SK-MEL-5 (cell line): Measurements from ENCODE around the gene ARHGAP8. TPM values are rescaled to one million over a fixed set of nuclear protein-coding genes. Genes with fewer than 3 reads are reported as not detected.

Experiments used
- DNase-seq: peaks from one replicate; pipeline ENCODE4 v3.0.0-alpha.2; 2016; ENCODE audit warnings: low read depth, low spot score
- in situ Hi-C: cut with HindIII; loops from 2 replicates; pipeline ENCODE4 v1.10.0; 2016; ENCODE audit warnings: low sequenced_read_pairs, high pct_unique_total_duplicates, low pct_unique_long_range_greater_than_20kb
- total RNA-seq: library from RNA; depleted of rRNA; stranded (reverse); fragments of >200 nt; shearing (Covaris generic); gene quantifications from 2 replicates; pipeline ENCODE4 v1.2.3, GENCODE V29; 2014

ARHGAP8 gene
- total RNA-seq, 1 experiment from 2014 or later = 0.87 TPM

DNA sequence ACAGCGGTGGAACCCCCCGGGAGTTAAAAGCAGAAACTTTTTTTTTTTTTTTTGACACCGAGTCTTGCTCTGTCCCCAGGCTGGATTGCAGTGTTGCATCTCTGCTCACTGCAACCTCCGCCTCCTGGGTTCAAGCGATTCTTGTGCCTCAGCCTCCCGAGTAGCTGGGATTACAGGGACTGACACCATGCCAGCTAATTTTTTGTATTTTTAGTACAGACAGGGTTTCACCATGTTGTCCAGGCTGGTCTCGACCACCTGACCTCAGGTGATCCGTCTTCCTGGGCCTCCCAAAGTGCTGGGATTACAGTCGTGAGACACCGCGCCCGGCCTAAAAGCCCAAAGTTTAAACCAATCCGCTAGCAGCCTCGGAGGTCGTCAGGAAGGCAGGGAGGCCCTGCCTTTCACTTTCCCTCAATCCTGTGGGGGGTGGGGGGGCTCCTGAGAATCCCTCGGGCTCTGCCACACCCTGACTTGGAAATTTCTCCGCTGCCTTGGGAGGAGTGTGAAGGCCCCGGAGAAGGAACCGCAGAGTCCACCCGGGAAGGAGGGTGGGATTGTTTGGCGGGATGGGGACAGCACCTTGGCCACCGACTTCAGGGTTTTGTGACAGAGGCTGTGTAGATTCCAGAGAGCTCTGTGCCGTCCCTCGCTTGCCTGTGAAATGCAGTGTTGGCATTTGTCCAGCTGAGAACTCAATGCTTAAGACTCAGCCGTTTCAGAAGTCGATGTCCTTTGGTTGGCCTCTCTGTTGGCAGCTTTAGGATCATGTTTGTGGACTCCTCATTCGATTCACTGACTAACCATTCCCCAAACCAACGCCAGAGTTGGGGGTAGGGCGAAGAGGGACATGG, 1.0 kb downstream of the ARHGAP8 start:
- DNase-seq = no peak
- in situ Hi-C loops = no loop called here

GRCh38 chr22:44754998-44755397, 2.6 kb downstream of the ARHGAP8 start:
- in situ Hi-C loops = no loop called here
- no peak for DNase-seq

DNA sequence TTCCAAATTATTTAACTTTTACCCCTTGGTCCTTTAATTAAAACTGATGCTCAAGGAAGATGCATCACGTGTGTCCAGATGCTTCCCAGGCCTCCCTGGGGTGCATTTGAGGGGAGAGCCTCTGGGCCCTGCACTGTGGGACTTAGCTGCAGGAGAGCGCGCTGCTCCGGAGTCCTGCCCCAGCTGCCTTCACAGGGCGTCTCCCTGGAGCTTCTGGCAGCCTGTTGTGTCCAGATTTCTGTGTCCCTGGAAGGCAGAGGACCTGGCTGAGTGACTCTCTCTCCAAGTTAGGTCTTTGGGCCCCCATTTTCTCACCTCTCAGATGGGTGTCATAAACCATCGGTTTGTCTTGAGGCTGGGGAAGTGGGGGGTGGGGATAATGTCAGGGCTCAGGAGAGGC, 3.0 kb downstream of the ARHGAP8 start:
- in situ Hi-C loops = no loop called here
- DNase-seq = no peak

- in situ Hi-C loops = no loop called here
Observed at GRCh38 chr22:44755956-44756361, 3.6 kb downstream of the ARHGAP8 start.

GRCh38 chr22:44758344-44758973, 6.1 kb downstream of the ARHGAP8 start:
- in situ Hi-C loops = no loop called here
- no peak for DNase-seq

More at GRCh38 chr22:44755956-44756361, 3.6 kb downstream of the ARHGAP8 start:
- no peak for DNase-seq

DNA sequence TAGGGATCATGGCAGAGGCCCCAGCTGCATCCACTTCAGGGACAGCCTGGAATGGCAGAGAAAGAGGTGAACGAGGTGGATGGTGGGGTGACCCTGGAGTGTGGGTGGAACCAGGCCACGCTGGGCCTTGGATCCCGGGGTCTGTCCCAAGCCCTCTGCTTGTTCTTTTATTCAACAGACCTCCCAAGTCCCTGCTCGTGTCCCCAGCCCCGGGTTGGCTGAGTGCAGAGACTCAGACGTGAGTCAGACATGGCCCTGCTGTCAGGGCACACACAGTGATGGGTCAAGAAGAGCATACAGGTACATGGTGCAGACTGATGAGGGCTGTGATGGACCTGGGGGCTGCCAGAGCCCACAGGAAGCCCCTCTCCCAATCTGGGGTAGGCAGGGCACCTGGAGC, 6.6 kb downstream of the ARHGAP8 start:
- DNase-seq = no peak

GRCh38 chr22:44759430-44760310, 7.3 kb downstream of the ARHGAP8 start:
- DNase-seq = no peak
- in situ Hi-C loops = no loop called here

More for the DNA sequence above, 6.6 kb downstream of the ARHGAP8 start:
- in situ Hi-C loops = no loop called here

GRCh38 chr22:44760476-44760875, 8.1 kb downstream of the ARHGAP8 start:
- in situ Hi-C loops = no loop called here
- no peak for DNase-seq

DNA sequence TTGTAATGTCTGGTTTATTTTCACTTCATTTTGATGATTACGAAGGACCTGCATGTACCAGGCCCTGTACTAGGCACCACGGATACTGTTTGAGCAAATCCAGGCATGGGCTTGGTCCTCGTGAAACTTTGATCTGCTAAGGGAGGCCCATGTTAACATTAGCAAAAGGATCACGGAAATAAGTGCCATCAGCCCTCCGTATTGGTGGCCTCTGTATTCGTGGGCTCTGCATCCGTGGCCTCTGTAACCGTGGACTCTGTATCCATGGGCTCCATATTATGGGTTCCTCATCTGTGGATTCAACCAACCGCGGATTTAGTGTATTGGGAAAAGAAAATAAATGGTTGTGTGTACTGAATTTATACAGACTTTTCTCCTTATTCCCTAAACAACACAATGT, 8.7 kb downstream of the ARHGAP8 start:
- in situ Hi-C loops = no loop called here
- no peak for DNase-seq

- no peak for DNase-seq
- in situ Hi-C loops = no loop called here
Observed at GRCh38 chr22:44764373-44764772, 12.0 kb downstream of the ARHGAP8 start.

GRCh38 chr22:44764974-44765373, 12.6 kb downstream of the ARHGAP8 start:
- in situ Hi-C loops = no loop called here
- DNase-seq = no peak

DNA sequence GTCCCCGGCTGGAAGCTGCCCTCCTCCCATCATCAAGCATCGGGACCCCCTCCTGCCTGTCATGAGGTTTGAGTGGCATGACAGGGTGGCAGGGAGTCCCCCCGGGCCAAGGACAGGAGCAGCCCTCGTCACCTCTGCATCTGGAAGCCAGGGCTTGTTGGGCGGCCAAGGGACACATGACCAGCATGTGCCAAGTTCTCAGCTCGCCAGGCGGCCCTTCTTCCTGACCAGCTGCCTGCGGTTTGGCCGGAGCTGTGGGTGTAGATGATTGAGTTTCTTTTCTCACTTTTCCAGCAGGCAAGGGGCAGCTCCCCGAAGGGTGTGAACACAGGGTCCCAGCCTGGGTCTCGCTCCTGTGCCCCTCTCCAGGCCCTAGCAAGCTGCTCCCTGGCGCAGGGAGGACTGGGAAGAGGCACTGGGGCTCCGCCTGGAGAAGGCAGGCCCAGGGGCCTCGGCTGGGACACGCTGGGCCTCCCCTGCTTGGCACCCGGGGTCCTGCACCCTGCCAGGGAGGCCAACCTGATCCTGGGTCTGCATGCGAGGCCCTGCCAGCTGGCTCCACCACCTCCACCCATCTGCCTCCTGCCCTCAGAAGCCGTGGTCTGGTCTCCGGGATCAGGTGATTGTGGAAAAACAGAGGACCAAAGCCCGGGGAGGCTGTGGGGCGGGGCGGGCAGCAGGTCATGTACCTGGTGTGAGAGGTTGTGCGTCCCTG, 13.4 kb downstream of the ARHGAP8 start:
- peak; percentile 52 for DNase-seq
- in situ Hi-C loops = no loop called here

GRCh38 chr22:44773082-44773481, 20.7 kb downstream of the ARHGAP8 start:
- in situ Hi-C loops = no loop called here
- DNase-seq = no peak

GRCh38 chr22:44775862-44776261, 23.5 kb downstream of the ARHGAP8 start:
- in situ Hi-C loops = no loop called here
- DNase-seq = no peak

- in situ Hi-C loops = no loop called here
- no peak for DNase-seq
Observed at GRCh38 chr22:44776605-44777363, 24.4 kb downstream of the ARHGAP8 start.

DNA sequence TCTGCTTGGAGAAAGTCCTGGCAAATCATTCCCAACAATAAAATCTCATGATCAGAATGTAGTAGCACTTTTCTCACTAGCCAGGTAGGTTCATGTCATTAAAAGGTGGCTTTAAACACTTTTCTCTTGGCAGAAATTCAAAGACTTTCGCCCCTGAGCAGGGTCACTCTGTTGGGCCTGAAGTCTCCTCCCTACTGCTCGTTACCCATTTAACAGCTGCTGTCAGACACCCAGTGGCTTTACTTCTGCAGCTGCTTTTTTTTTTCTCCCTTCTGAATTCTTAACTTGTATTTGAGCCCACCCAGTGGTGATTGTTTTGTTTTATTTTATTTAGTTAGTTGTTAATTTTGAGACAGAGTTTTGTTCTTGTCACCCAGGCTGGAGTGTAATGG, 25.0 kb downstream of the ARHGAP8 start:
- DNase-seq = no peak
- in situ Hi-C loops = no loop called here

GRCh38 chr22:44780876-44781449, 28.6 kb downstream of the ARHGAP8 start:
- DNase-seq = no peak
- in situ Hi-C loops = no loop called here
